Activated T-cell treated with anti-CD3 and anti-CD28 coated beads, Interleukin-2, amount 50 U/mL, for 72 hours (primary cell): Measurements from ENCODE around the gene DPEP2. TPM values are rescaled to one million over a fixed set of nuclear protein-coding genes. Genes with fewer than 3 reads are reported as not detected.
"Not testable (repeated sequence)": the region's sequence is repeated elsewhere in the genome, so short reads cannot be mapped to it uniquely, and the experiment has no call there.

Experiments used
- ATAC-seq, 2 donors: fragments of 150-1000 bp; cut with Tn5 transposase; replicated peaks in 1 of 2; 2 replicates each; pipeline ENCODE4 v1.10.0; 2021; ENCODE audit warnings: moderate library complexity in 2 of 2, mild to moderate bottlenecking in 1 of 2
- DNase-seq, 2 donors: peaks; one replicate each; pipeline ENCODE4 v3.0.0; 2021 to 2022; ENCODE audit warnings: mixed read lengths in 1 of 2
- H3K27ac Mint-ChIP-seq: one replicate; pipeline ENCODE4 v1.8.0; 2022; ENCODE audit warnings: mild to moderate bottlenecking, moderate library complexity, mixed read lengths
- H3K27me3 Mint-ChIP-seq: one replicate; pipeline ENCODE4 v1.8.0; 2022; ENCODE audit warnings: low read depth, mixed read lengths
- H3K36me3 Mint-ChIP-seq, 2 donors: one replicate each; pipeline ENCODE4 v1.8.0; 2022; ENCODE audit warnings: mixed read lengths in 2 of 2, mild to moderate bottlenecking in 1 of 2; ENCODE audit not compliant: insufficient read depth in 2 of 2
- H3K4me1 Mint-ChIP-seq: one replicate; pipeline ENCODE4 v1.8.0; 2022; ENCODE audit warnings: low read depth, mixed read lengths
- H3K4me3 Mint-ChIP-seq, 2 donors: one replicate each; pipeline ENCODE4 v1.8.0; 2022; ENCODE audit warnings: mild to moderate bottlenecking in 2 of 2, mixed read lengths in 2 of 2, moderate library complexity in 2 of 2
- H3K9me3 Mint-ChIP-seq, 2 donors: one replicate each; pipeline ENCODE4 v1.8.0; 2022; ENCODE audit warnings: mixed read lengths in 2 of 2
- total RNA-seq, 2 donors: library from RNA; stranded (reverse); gene quantifications; one replicate each; pipeline ENCODE4 v1.2.3, GENCODE V29; 2022

Gene DPEP2
- total RNA-seq, 2 donors from 2014 or later: 11.4 to 11.6 TPM

DNA sequence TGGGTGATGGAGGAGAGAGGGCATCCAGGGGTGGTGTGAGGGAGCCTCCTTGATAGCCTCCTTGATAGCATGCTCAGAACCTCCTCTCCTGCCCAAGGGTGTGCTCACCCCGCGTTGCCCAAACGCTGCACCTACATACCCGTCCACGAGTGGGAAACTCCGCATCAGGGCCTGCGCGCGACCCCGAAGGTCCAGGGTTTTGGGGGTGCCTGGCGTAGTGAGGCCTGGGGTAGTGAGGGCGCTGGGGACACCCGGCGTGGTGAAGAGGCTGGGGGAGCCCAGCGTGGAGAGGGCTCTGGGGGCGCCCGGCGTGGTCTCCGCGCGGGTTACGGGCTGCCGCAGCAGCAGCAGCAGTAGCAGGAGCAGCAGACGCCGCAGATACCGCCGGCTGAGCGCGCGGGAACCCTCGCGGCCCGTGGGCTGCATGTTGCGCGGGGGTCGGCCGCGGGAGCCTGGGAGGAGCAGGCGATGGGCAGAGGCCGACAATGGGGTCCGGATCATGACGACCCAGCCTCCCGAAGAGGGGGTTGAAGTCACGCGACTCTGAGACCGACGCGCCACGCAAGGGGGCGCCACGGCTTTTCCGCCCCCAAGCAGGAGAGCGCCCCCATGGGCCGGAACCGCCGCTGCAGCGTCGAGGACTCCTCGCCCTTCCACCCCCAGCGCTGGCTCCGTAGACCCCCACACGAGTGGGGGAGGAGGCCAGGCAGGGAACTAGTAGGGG lies 19.2 kb downstream of the DPEP2 start, which contains the start of gene DPEP3:
Gene DPEP3, minus strand, starts transcription at position 545 of the 724 bp plus-strand sequence. Its CDS starts 119 bp downstream, at position 426.
- Mint-ChIP-seq H3K9me3 (no peaks in the 10 kb centered on the region), H3K36me3 (no peaks in the 10 kb centered on the region), H3K27ac (no peak within 1 kb of the TSS), H3K4me1 (peaks cover 23% of the 10 kb centered on the region), H3K4me3 (no peak within 1 kb of the TSS), H3K27me3 (no peaks in the 10 kb centered on the region)
- no peak for ATAC-seq
- peak in 1 of 2 donors; percentile 27 for DNase-seq

DNA sequence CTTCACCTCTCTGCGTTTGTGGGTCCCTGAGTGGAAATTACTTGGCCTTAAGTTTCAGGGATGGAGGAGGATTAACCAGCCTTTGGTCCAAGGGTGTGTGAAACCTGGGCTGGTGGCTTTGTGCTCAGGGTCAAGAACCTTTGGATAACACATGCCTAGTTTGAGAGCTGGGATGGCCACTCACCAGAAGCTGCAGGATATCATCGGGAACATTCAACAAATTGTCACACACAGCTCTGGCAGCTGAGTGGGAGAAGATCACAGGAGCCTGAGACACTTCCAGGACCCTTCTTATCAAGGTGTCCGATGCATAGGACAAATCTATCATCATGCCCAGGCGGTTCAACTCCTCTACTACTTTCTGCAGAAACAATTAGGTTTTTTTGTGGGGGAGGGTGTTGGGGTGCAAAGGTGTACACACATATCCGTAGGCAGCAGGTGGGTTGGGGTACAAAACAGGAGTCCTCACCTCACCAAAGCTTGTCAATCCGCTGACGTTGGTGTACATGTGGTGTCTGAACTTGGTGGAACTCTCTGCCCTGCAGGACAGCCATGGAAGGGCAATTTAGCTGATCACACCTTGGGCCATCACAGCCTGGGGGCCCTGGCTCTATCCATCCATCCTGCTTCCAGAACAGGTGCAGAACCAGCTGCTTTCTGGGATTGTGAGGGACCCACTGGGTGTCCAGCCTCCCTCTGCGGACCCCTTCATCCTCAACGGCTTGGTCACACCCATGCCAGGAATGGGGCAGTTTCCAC lies 21.6 kb downstream of the DPEP2 start:
- no peak overlapping the region for H3K27ac Mint-ChIP-seq
- H3K4me1 Mint-ChIP-seq: no peaks in the 10 kb centered on the region
- no peak for DNase-seq
- no peak for ATAC-seq
- no peaks in the 10 kb centered on the region for H3K27me3 Mint-ChIP-seq
- no peaks in the 10 kb centered on the region for H3K9me3 Mint-ChIP-seq
- H3K4me3 Mint-ChIP-seq: no peak overlapping the region
- no peaks in the 10 kb centered on the region for H3K36me3 Mint-ChIP-seq

DNA sequence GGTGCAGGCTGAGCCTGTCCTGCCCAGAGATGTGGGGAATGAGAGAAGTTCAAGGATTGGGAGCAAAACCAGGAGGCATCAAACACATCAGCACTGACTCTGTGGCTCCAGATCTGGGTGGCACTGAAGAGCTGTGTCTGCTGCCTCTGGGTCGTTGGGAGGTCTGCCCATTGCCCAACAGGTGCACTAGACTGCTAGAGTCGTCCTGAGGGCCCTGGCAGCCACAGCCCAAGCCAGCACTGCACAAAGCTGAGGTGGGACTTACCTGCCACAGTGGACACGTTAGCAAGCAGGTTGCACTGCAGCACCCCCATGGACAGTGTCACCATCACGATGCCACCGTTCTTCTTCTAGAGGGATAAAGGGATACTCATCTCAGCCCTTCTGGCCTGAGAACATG lies 22.3 kb downstream of the DPEP2 start:
- H3K9me3 Mint-ChIP-seq: no peaks in the 10 kb centered on the region
- no peaks in the 10 kb centered on the region for H3K4me1 Mint-ChIP-seq
- ATAC-seq (no peak), DNase-seq (no peak)
- H3K36me3 Mint-ChIP-seq: no peaks in the 10 kb centered on the region
- no peak overlapping the region for H3K27ac Mint-ChIP-seq
- H3K27me3 Mint-ChIP-seq: no peaks in the 10 kb centered on the region
- no peak overlapping the region for H3K4me3 Mint-ChIP-seq

DNA sequence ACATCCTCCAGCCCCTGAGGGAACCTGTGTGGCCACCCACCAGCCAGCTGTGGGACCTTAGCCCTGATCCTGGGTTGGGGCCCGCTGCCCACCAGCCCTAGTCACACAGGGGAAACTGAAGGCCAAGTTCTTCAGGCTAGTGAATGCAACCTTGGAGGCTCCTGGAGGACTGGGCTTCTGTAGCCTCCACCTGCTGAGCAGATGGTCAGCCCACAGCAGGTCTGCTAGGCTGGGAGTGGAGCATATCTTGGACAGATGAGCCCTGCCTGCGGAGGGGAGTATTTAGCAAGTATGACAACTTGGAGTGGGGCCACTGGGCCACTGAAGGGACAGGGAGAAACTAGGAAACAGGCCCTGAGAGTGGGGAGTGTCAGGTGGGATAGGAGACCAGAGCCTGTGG lies 23.1 kb downstream of the DPEP2 start:
- Mint-ChIP-seq H3K9me3 (no peaks in the 10 kb centered on the region), H3K27me3 (no peaks in the 10 kb centered on the region), H3K4me3 (no peak overlapping the region), H3K27ac (no peak overlapping the region), H3K36me3 (no peaks in the 10 kb centered on the region), H3K4me1 (no peaks in the 10 kb centered on the region)
- ATAC-seq (no peak), DNase-seq (no peak)

DNA sequence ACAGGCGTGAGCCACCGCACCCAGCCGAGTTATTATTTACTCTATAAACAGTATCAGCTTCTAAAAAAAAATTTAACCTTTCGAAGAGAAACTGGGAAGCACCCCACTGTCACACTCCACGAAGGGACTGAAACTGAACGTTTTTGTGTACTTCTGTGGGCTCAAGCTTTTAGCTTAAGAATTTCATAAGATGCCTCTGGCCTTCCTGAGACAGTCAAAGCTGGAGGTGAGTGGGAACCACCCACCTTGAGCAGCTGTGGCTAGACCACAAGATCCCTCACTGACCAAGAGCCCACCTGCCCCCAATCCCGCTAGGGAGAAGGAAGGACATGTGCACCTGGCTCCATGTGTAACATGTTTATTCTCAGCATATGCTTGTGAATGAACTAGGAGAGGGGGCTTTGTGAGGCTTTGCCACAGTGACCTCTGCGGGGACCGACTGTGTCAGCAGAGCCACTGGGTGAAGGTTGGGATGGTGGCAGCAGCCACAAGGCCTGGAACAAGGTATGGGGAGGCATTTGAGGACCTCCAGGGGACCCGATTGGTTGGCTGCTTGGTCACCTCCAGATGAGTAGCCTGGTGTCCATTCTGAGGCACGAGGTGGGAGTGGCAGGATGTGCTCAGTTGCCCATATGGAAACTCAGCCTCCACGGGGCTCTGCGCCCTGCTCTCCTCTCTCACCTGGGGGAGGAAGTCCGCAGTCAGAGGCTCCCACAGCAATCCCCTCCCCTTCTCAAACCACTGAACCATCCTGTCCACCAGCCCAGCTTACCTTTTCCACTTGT lies 23.8 kb downstream of the DPEP2 start:
- Mint-ChIP-seq H3K36me3 (no peaks in the 10 kb centered on the region), H3K4me3 (no peak overlapping the region), H3K4me1 (no peaks in the 10 kb centered on the region), H3K9me3 (no peaks in the 10 kb centered on the region), H3K27ac (no peak overlapping the region), H3K27me3 (no peaks in the 10 kb centered on the region)
- DNase-seq (no peak), ATAC-seq (no peak)

DNA sequence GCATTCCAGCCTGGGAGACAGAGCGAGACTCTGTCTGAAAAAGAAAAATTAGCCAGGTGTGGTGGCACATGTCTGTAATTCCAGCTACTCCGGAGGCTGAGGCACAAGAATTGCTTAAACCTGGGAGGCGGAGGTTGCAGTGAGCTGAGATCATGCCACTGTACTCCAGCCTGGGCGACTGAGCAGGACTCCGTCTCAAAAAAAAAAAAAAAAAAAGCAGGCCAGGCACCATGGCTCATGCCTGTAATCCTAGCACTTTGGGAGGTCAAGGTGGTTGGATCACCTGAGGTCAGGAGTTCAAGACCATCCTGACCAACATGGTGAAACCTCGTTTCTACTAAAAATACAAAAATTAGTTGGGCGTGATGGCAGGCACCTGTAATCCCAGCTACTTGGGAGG lies 27.0 kb downstream of the DPEP2 start:
- not testable (repeated sequence) for H3K4me3 Mint-ChIP-seq, H3K27me3 Mint-ChIP-seq, DNase-seq, H3K9me3 Mint-ChIP-seq, ATAC-seq, H3K36me3 Mint-ChIP-seq, H3K27ac Mint-ChIP-seq
- peaks cover 18% of the 10 kb centered on the region for H3K4me1 Mint-ChIP-seq

DNA sequence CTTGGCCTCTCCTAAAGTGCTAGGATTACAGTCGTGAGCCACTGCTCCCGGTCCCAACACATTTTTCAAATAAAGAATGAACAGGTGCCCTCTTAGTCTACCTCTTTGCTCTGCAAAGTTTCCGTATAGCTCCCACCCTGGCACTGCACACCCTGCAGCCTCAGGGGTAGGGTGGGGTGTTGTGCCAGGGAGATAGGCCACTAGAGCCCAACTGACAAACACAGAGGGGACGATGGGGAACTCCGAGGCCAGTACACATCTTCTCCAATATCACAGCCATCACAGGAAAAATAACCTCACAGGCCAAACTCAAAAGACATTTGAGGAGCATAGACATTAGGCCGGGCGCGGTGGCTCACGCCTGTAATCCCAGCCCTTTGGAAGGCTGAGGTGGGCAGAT lies 28.2 kb downstream of the DPEP2 start:
- Mint-ChIP-seq H3K4me3 (peak overlapping the region in 1 of 2 donors; percentile 7), H3K4me1 (peaks cover 29% of the 10 kb centered on the region), H3K27me3 (no peaks in the 10 kb centered on the region), H3K27ac (no peak overlapping the region), H3K9me3 (no peaks in the 10 kb centered on the region), H3K36me3 (peaks cover 2 to 6% of the 10 kb centered on the region in 2 donors)
- ATAC-seq: no peak
- no peak for DNase-seq

DNA sequence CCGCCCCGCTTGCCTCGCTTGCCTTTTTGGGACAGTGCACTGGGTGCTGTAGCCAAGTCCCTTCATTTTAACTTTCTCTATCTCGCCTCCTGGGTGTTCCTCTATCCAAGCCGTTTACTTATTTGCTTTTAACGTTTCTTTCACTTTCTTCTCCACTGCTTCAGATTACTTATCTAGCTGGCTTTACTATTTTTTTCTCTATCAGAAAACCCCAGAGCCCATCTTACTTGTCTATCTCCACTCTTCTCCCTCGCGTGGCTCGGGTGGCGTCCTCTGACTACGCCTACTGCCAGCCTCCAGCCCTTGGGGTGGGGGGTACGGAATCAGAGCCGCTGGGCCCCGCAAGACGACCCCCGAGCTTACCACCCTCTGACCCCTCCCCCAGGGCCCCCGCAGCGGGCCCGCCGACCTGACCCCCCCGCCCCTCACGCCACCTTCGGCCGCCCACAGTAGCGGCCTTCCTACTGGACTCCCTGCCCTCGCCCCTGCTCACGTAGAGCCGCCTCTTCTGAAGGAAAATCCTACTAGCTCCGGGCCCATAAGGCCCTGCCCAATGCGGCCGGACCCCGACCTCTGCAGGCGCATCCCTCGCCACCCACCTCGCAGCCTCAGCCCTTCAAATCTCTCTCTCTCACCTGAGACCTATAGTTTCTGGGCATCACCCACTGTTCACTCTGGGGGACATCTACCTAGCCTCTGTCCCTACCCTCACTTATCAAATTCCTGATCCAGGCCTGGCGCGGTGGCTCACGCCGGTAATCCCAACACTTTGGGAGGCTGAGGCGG lies 29.8 kb downstream of the DPEP2 start:
- peaks cover 2 to 6% of the 10 kb centered on the region in 2 donors for H3K36me3 Mint-ChIP-seq
- peak overlapping the region; percentile 79 for H3K27ac Mint-ChIP-seq
- H3K4me1 Mint-ChIP-seq: peaks cover 29% of the 10 kb centered on the region
- H3K4me3 Mint-ChIP-seq: peak overlapping the region; percentile 82 to 99
- DNase-seq (peak in 1 of 2 donors; percentile 22), ATAC-seq (no peak)
- H3K27me3 Mint-ChIP-seq: no peaks in the 10 kb centered on the region
- no peaks in the 10 kb centered on the region for H3K9me3 Mint-ChIP-seq

DNA sequence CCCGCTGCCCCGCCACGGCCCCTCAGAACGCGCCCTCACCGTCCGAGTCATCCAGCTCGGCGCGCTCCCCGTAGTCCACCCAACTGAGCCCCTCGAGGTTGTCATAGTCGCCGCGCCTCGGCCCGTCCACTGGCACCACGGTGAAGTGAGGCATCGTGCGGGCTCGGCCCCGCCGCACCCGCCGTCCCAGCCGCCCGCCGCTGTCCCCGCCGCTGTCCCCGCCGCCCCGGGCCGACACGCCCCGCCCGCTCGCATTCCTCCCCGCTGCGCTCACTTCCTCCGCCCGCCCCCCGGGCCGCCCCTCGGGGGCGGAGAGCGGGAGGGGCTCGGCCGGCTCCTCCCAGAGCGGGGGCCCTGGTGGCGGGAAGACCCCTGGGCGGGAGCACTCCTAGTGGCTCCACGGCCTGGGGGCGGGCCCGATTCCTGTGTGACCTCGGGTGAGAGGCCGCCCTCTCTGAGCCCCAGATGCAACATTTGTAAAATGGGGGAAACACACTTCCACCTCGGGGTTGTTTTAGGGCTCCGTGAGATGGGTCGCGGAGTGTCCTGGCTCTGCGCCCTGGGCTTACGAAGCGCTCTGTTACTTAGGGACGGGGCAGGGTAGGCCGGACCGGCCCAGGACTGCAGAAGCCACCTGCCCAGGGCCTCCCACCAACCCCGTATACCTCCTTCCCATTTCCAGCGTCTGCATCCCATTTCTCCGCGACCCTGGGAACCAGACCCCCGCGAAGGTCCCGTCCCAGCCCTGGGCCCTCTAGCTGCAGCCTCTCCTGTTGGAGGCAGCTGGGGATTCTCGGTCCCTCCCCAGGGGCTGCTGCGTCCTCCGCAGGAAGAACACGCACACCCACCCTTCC lies 30.7 kb downstream of the DPEP2 start, which contains the start of gene SLC12A4:
Gene SLC12A4, minus strand, starts transcription at position 238 of the 854 bp plus-strand sequence. Its CDS starts 84 bp downstream, at position 154.
- peak within 1 kb of the TSS; percentile 94 for H3K27ac Mint-ChIP-seq
- H3K9me3 Mint-ChIP-seq: no peaks in the 10 kb centered on the region
- H3K4me1 Mint-ChIP-seq: peaks cover 29% of the 10 kb centered on the region
- H3K36me3 Mint-ChIP-seq: peaks cover 2 to 6% of the 10 kb centered on the region in 2 donors
- H3K27me3 Mint-ChIP-seq: no peaks in the 10 kb centered on the region
- DNase-seq (peak; percentile 94 to 97), ATAC-seq (peak; percentile 92 to 95)
- peak within 1 kb of the TSS; percentile 82 to 99 for H3K4me3 Mint-ChIP-seq

DNA sequence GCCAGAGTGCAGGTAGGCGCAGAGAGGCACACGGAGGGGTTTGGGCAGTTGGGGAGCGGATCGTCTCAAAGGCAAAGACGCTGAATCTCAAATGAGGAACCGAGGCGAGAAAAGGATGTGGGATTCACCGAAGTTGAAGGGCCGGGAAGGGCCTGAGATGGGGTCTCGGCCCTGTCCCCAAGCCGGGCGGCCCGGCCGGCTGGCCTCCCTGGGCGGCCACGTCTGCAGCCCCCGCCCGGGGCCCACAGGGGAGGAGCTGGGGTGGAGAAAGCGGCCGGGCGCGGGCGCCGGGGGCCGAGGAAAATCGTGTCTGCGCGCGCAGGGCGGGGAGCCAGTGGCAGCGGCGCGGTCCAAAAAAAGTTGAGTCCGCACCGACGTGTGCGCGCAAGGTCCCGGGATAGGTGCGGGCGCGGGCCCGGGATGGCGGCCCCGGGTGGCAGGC lies 31.3 kb downstream of the DPEP2 start:
- H3K9me3 Mint-ChIP-seq: no peaks in the 10 kb centered on the region
- ATAC-seq (peak; percentile 29 to 36), DNase-seq (peak; percentile 52 to 64)
- H3K4me1 Mint-ChIP-seq: peaks cover 29% of the 10 kb centered on the region
- peaks cover 2 to 6% of the 10 kb centered on the region in 2 donors for H3K36me3 Mint-ChIP-seq
- H3K27ac Mint-ChIP-seq: peak overlapping the region; percentile 94
- no peaks in the 10 kb centered on the region for H3K27me3 Mint-ChIP-seq
- H3K4me3 Mint-ChIP-seq: peak overlapping the region; percentile 82 to 99

GRCh38 chr16:67967183-67967957 lies 31.9 kb downstream of the DPEP2 start:
- peaks cover 29% of the 10 kb centered on the region for H3K4me1 Mint-ChIP-seq
- H3K36me3 Mint-ChIP-seq: peaks cover 8% of the 10 kb centered on the region in 2 donors
- H3K27ac Mint-ChIP-seq: peak overlapping the region; percentile 94
- ATAC-seq (peak; percentile 1 to 32), DNase-seq (peak; percentile 29 to 33)
- no peaks in the 10 kb centered on the region for H3K27me3 Mint-ChIP-seq
- H3K9me3 Mint-ChIP-seq: no peaks in the 10 kb centered on the region
- peak overlapping the region; percentile 82 to 99 for H3K4me3 Mint-ChIP-seq
